ENCODE results near the gene RECK.

RECK gene

GRCh38 chr9:36011379-36011778 is 25.3 kb upstream of the RECK start:
- H3K4me3 ChIP-seq (replicated peaks in 1 of 2; ENCODE audit: low read depth in 2 of 2, low read length in 2 of 2) = no peak overlapping the region
- peak; percentile 30 to 42 for DNase-seq (ENCODE audit: low read depth in 2 of 2)
- no peak for TF ChIP-seq CTCF (IDR thresholded peaks at IDR 0.05; ENCODE audit: low read depth, low read length)

- no peak overlapping the region for H3K4me3 ChIP-seq (replicated peaks in 1 of 2; ENCODE audit: low read depth in 2 of 2, low read length in 2 of 2)
- no peak for TF ChIP-seq CTCF (IDR thresholded peaks at IDR 0.05; ENCODE audit: low read depth, low read length)
- no peak for DNase-seq (ENCODE audit: low read depth in 2 of 2)
Observed at GRCh38 chr9:36017278-36017677, 19.4 kb upstream of the RECK start.

- no peak for DNase-seq (ENCODE audit: low read depth in 2 of 2)
- no peak for TF ChIP-seq CTCF (IDR thresholded peaks at IDR 0.05; ENCODE audit: low read depth, low read length)
- no peak overlapping the region for H3K4me3 ChIP-seq (replicated peaks in 1 of 2; ENCODE audit: low read depth in 2 of 2, low read length in 2 of 2)
Observed at GRCh38 chr9:36018129-36018528, 18.6 kb upstream of the RECK start.

GRCh38 chr9:36018891-36019720 is 17.6 kb upstream of the RECK start:
- TF ChIP-seq CTCF (IDR thresholded peaks at IDR 0.05; ENCODE audit: low read depth, low read length) = no peak
- no peak for DNase-seq (ENCODE audit: low read depth in 2 of 2)
- H3K4me3 ChIP-seq (replicated peaks in 1 of 2; ENCODE audit: low read depth in 2 of 2, low read length in 2 of 2) = no peak overlapping the region

GRCh38 chr9:36021968-36022367 is 14.7 kb upstream of the RECK start:
- no peak for DNase-seq (ENCODE audit: low read depth in 2 of 2)
- TF ChIP-seq CTCF (IDR thresholded peaks at IDR 0.05; ENCODE audit: low read depth, low read length) = no peak
- H3K4me3 ChIP-seq (replicated peaks in 1 of 2; ENCODE audit: low read depth in 2 of 2, low read length in 2 of 2) = no peak overlapping the region

- TF ChIP-seq CTCF (IDR thresholded peaks at IDR 0.05; ENCODE audit: low read depth, low read length) = peak; percentile 85
- no peak overlapping the region for H3K4me3 ChIP-seq (replicated peaks in 1 of 2; ENCODE audit: low read depth in 2 of 2, low read length in 2 of 2)
- peak; percentile 82 to 83 for DNase-seq (ENCODE audit: low read depth in 2 of 2)
Observed at GRCh38 chr9:36023260-36024048, 13.3 kb upstream of the RECK start.

Measured in cardiac fibroblast (primary cell).